Measurements from ENCODE around the gene ADAMTSL3. TPM values are rescaled to one million over a fixed set of nuclear protein-coding genes. Genes with fewer than 3 reads are reported as not detected.

The ADAMTSL3 gene
- total and polyA plus RNA-seq, 2 donors (not counting 1 experiment from before 2014, with no cell fraction given): 0.01 TPM; not detected in 1

DNA sequence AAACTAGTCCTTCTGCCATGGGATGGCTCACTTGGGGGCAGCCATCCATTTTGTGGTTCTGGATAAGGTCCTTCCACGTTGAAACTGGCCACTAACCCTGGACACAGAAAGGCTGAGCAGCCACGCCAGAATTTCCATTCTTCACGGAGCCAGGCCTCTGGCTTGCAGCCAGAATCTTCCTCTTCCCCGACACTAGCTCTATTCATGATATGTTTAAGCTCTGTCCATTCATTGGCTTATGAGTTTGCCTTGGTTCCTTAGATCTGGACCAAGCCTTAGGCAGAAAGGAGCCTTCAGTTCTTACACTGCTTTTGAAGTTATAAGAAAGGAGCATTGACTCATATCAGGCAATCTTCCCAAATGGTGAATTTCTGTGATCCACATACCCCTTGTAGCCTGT is 293.2 kb downstream of the ADAMTSL3 start:
- Histone ChIP-seq H2AFZ (ENCODE audit: insufficient read depth, low read depth, low read length, poor library complexity, severe bottlenecking) (no peak overlapping the region), H3K9ac (ENCODE audit: low read length) (no peak overlapping the region), H3K4me1 (ENCODE audit: control insufficient read depth in 2 of 2, insufficient read depth in 2 of 2, low read length in 2 of 2) (no peaks in the 10 kb centered on the region), H3K4me3 (ENCODE audit: control extremely low read depth in 1 of 5, extremely low read depth in 1 of 5, insufficient read depth in 1 of 5, low read depth in 2 of 5, low read length in 4 of 5) (no peak overlapping the region), H3K27ac (ENCODE audit: low read length in 2 of 2) (no peak overlapping the region), H4K20me1 (ENCODE audit: control insufficient read depth, insufficient read depth, low read length, poor library complexity, severe bottlenecking) (no peaks in the 10 kb centered on the region), H3K36me3 (replicated peaks in 1 of 2; ENCODE audit: control extremely low read depth in 1 of 2, control insufficient read depth in 1 of 2, extremely low read depth in 1 of 2, insufficient read depth in 2 of 2, low read length in 1 of 2) (no peaks in the 10 kb centered on the region), H3K79me2 (ENCODE audit: control insufficient read depth, insufficient read depth, low read length) (no peaks in the 10 kb centered on the region), H3K27me3 (replicated peaks in 1 of 4; ENCODE audit: control extremely low read depth in 1 of 4, control insufficient read depth in 3 of 4, insufficient read depth in 4 of 4, low read length in 3 of 4) (no peaks in the 10 kb centered on the region), H3K4me2 (replicated peaks; ENCODE audit: low read depth, low read length, poor library complexity, severe bottlenecking) (no peak overlapping the region), H3K9me3 (ENCODE audit: control extremely low read depth in 1 of 3, control insufficient read depth in 2 of 3, insufficient read depth in 1 of 3, low read length in 2 of 3) (peaks cover 0 to 1% (median 0%) of the 10 kb centered on the region in 3 donors)
- CTCF ChIA-PET: no interaction called here
- 79% methylated on average over 4 of the region's 4 CpGs for WGBS (ENCODE audit: insufficient coverage)
- TF ChIP-seq, protein P1, sequence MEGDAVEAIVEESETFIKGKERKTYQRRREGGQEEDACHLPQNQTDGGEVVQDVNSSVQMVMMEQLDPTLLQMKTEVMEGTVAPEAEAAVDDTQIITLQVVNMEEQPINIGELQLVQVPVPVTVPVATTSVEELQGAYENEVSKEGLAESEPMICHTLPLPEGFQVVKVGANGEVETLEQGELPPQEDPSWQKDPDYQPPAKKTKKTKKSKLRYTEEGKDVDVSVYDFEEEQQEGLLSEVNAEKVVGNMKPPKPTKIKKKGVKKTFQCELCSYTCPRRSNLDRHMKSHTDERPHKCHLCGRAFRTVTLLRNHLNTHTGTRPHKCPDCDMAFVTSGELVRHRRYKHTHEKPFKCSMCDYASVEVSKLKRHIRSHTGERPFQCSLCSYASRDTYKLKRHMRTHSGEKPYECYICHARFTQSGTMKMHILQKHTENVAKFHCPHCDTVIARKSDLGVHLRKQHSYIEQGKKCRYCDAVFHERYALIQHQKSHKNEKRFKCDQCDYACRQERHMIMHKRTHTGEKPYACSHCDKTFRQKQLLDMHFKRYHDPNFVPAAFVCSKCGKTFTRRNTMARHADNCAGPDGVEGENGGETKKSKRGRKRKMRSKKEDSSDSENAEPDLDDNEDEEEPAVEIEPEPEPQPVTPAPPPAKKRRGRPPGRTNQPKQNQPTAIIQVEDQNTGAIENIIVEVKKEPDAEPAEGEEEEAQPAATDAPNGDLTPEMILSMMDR (IDR thresholded peaks at IDR 0.05): no peak
- TF ChIP-seq EZH2 (IDR thresholded peaks at IDR 0.05; ENCODE audit: borderline replicate concordance, insufficient read depth, low read depth, low read length, poor library complexity, severe bottlenecking): no peak
- ATAC-seq (ENCODE audit: low read depth): no peak
- Mint-ChIP-seq H3K9me3 (ENCODE audit: insufficient read depth) (peaks cover 8% of the 10 kb centered on the region), H3K27ac (no peak overlapping the region), H3K4me3 (no peak overlapping the region), H3K4me1 (no peaks in the 10 kb centered on the region), H3K27me3 (peaks cover 4% of the 10 kb centered on the region)
- POLR2A ChIA-PET: no interaction called here
- DNase-seq: no peak
- intact Hi-C loops (cut with micrococcal nuclease): no loop called here

DNA sequence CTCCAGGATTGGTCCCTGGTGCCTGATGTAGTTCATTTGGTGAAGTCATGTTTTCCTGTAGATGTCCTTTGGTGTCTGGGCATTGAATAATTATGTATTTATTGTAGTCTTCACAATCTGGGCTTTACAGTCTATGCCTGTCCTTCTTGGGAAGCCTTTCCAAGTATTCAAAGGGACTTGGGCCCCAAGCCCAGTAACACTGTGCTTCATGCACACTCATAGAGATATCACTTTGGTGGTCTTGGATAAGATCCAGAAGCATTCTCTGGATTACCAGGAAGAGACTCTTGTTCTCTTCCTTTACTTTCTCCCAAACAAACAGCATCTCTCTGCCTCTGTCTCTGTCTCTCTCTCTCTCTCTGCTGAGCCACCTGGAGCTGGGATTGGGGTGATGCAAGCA is 300.6 kb downstream of the ADAMTSL3 start:
- Histone ChIP-seq H3K79me2 (ENCODE audit: control insufficient read depth, insufficient read depth, low read length) (no peaks in the 10 kb centered on the region), H4K20me1 (ENCODE audit: control insufficient read depth, insufficient read depth, low read length, poor library complexity, severe bottlenecking) (no peaks in the 10 kb centered on the region), H3K9me3 (ENCODE audit: control extremely low read depth in 1 of 3, control insufficient read depth in 2 of 3, insufficient read depth in 1 of 3, low read length in 2 of 3) (no peaks in the 10 kb centered on the region), H3K27me3 (replicated peaks in 1 of 4; ENCODE audit: control extremely low read depth in 1 of 4, control insufficient read depth in 3 of 4, insufficient read depth in 4 of 4, low read length in 3 of 4) (no peaks in the 10 kb centered on the region), H3K27ac (ENCODE audit: low read length in 2 of 2) (no peak overlapping the region), H2AFZ (ENCODE audit: insufficient read depth, low read depth, low read length, poor library complexity, severe bottlenecking) (no peak overlapping the region), H3K4me2 (replicated peaks; ENCODE audit: low read depth, low read length, poor library complexity, severe bottlenecking) (no peak overlapping the region), H3K4me1 (ENCODE audit: control insufficient read depth in 2 of 2, insufficient read depth in 2 of 2, low read length in 2 of 2) (peaks cover 0 to 9% of the 10 kb centered on the region in 2 donors), H3K4me3 (ENCODE audit: control extremely low read depth in 1 of 5, extremely low read depth in 1 of 5, insufficient read depth in 1 of 5, low read depth in 2 of 5, low read length in 4 of 5) (no peak overlapping the region), H3K36me3 (replicated peaks in 1 of 2; ENCODE audit: control extremely low read depth in 1 of 2, control insufficient read depth in 1 of 2, extremely low read depth in 1 of 2, insufficient read depth in 2 of 2, low read length in 1 of 2) (no peaks in the 10 kb centered on the region), H3K9ac (ENCODE audit: low read length) (no peak overlapping the region)
- Mint-ChIP-seq H3K27ac (no peak overlapping the region), H3K4me1 (peaks cover 9% of the 10 kb centered on the region), H3K4me3 (no peak overlapping the region), H3K9me3 (ENCODE audit: insufficient read depth) (peaks cover 7% of the 10 kb centered on the region), H3K27me3 (peaks cover 4% of the 10 kb centered on the region)
- intact Hi-C loops (cut with micrococcal nuclease): no loop called here
- no peak for TF ChIP-seq EZH2 (IDR thresholded peaks at IDR 0.05; ENCODE audit: borderline replicate concordance, insufficient read depth, low read depth, low read length, poor library complexity, severe bottlenecking)
- TF ChIP-seq, protein P1 (IDR thresholded peaks at IDR 0.05): no peak
- ChIA-PET POLR2A (no interaction called here), CTCF (no interaction called here)
- no peak for DNase-seq
- no peak for ATAC-seq (ENCODE audit: low read depth)
